ENCODE data around the gene SCG3. TPM values are rescaled to one million over a fixed set of nuclear protein-coding genes. Genes with fewer than 3 reads are reported as not detected.

SCG3 gene
- total and polyA plus RNA-seq, 2 of the 13 experiments (the other 11 are each of a cell fraction or from before 2014, with no cell fraction given): not detected

DNA sequence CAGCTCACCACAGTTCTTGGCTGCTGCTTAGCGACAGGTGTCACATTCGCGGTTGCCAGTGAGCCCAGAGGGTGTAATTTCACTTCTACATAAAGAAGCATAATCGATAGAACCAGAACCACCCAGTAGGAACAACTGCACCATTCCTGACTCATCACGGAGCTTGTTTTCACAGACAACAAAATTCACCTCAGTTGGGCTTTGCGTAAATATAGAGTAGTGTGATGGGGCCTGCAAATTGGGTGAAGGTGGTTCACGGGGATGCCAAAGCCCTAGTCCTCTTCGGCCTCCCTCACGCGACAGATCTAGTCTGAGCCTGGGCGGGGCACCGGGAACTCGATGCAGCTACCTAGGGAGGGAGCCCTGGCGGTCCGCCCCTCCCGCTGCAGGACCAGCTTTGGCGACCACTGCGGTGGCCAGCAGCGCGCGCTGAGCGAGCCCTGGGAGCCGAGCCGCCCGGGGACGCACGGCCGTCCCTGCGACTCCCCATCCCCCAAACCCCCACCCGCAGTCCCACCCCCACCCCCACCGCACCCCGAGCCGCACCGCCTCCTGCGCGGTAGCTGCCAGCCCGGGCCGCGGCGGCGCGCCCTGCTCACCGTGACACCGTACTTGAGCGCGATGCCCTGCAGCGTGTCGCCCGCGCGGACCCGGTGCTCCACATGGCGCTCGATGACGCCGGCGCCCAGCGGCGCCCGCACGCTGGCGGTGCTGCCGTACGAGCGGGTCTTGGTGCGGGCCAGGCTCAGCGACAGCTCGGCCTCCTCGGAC is 55.6 kb downstream of the SCG3 start:
- Histone ChIP-seq H3K27me3 (ENCODE audit: control insufficient read depth in 1 of 2, insufficient read depth in 2 of 2, low read length in 2 of 2) (peaks cover 0 to 42% of the 10 kb centered on the region in 2 experiments; a peak in 3 of 5 replicates), H3K79me2 (ENCODE audit: insufficient read depth, low read length) (no peaks in the 10 kb centered on the region), H2AFZ (ENCODE audit: low read length) (no peak overlapping the region), H3K27ac (ENCODE audit: extremely low read length, insufficient read depth, low read length) (no peak overlapping the region), H3K36me3 (replicated peaks in 1 of 2; ENCODE audit: control insufficient read depth in 1 of 2, insufficient read depth in 2 of 2, low read length in 2 of 2) (no peaks in the 10 kb centered on the region), H3K4me1 (ENCODE audit: insufficient read depth, low read length) (no peaks in the 10 kb centered on the region), H3K9me3 (ENCODE audit: low read length) (no peaks in the 10 kb centered on the region), H3K4me3 (replicated peaks in 1 of 3; ENCODE audit: insufficient read depth in 1 of 3, low read depth in 2 of 3, low read length in 3 of 3) (peak overlapping the region; percentile 34 to 70 (median 47); a peak in 5 of 6 replicates), H3K9ac (ENCODE audit: insufficient read depth, low read depth, low read length) (no peak overlapping the region), H3K4me2 (ENCODE audit: low read depth, low read length) (peak overlapping the region; percentile 82), H4K20me1 (ENCODE audit: insufficient read depth, low read length) (no peaks in the 10 kb centered on the region)
- ChIA-PET POLR2A (no interaction called here), CTCF (ENCODE audit: low intra/inter-chr PET ratio, low total read pairs) (no interaction called here)
- FAIRE-seq (no peak), DNase-seq (ENCODE audit: low spot score) (no peak), ATAC-seq (peak; percentile 74)
- BruUV-seq (replicated peaks): no TSS peak
- intact Hi-C loops (cut with micrococcal nuclease; ENCODE audit: unreplicated experiment): no loop called here
- 42% methylated on average over 7 of the region's 69 CpGs for WGBS (ENCODE audit: low lambda C conversion rate)
- in situ Hi-C loops (cut with HindIII; ENCODE audit: extremely low pct_ligation_motif_present, low pct_unique_long_range_greater_than_20kb): no loop called here
- TF ChIP-seq HNRNPUL1 (IDR thresholded peaks at IDR 0.05; ENCODE audit: low read depth, low read length): no peak
- no peak for TF ChIP-seq CENPT (CRISPR knock-in tag; IDR thresholded peaks at IDR 0.05; ENCODE audit: low read depth)
- no peak for TF ChIP-seq FIP1L1 (IDR thresholded peaks at IDR 0.05; ENCODE audit: borderline replicate concordance, insufficient read depth, low read depth, low read length)
- TF ChIP-seq, protein P1, sequence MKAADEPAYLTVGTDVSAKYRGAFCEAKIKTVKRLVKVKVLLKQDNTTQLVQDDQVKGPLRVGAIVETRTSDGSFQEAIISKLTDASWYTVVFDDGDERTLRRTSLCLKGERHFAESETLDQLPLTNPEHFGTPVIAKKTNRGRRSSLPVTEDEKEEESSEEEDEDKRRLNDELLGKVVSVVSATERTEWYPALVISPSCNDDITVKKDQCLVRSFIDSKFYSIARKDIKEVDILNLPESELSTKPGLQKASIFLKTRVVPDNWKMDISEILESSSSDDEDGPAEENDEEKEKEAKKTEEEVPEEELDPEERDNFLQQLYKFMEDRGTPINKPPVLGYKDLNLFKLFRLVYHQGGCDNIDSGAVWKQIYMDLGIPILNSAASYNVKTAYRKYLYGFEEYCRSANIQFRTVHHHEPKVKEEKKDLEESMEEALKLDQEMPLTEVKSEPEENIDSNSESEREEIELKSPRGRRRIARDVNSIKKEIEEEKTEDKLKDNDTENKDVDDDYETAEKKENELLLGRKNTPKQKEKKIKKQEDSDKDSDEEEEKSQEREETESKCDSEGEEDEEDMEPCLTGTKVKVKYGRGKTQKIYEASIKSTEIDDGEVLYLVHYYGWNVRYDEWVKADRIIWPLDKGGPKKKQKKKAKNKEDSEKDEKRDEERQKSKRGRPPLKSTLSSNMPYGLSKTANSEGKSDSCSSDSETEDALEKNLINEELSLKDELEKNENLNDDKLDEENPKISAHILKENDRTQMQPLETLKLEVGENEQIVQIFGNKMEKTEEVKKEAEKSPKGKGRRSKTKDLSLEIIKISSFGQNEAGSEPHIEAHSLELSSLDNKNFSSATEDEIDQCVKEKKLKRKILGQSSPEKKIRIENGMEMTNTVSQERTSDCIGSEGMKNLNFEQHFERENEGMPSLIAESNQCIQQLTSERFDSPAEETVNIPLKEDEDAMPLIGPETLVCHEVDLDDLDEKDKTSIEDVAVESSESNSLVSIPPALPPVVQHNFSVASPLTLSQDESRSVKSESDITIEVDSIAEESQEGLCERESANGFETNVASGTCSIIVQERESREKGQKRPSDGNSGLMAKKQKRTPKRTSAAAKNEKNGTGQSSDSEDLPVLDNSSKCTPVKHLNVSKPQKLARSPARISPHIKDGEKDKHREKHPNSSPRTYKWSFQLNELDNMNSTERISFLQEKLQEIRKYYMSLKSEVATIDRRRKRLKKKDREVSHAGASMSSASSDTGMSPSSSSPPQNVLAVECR (CRISPR knock-in tag; IDR thresholded peaks at IDR 0.05; ENCODE audit: borderline replicate concordance): no peak
- TF ChIP-seq, protein P2, sequence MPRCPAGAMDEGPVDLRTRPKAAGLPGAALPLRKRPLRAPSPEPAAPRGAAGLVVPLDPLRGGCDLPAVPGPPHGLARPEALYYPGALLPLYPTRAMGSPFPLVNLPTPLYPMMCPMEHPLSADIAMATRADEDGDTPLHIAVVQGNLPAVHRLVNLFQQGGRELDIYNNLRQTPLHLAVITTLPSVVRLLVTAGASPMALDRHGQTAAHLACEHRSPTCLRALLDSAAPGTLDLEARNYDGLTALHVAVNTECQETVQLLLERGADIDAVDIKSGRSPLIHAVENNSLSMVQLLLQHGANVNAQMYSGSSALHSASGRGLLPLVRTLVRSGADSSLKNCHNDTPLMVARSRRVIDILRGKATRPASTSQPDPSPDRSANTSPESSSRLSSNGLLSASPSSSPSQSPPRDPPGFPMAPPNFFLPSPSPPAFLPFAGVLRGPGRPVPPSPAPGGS (CRISPR knock-in tag; IDR thresholded peaks at IDR 0.05): no peak
- no peak for TF ChIP-seq ZNF790 (CRISPR knock-in tag; IDR thresholded peaks at IDR 0.05; ENCODE audit: borderline replicate concordance)
- no peak for TF ChIP-seq PPARG (CRISPR knock-in tag; conservative IDR thresholded peaks at IDR 0.05)
- no peak for TF ChIP-seq ZFP1 (CRISPR knock-in tag; IDR thresholded peaks at IDR 0.05)
- no peak for TF ChIP-seq ZNF3 (CRISPR knock-in tag; IDR thresholded peaks at IDR 0.05)
- TF ChIP-seq AKAP8 (CRISPR knock-in tag; IDR thresholded peaks at IDR 0.05): 0 out of 2 replicates have a peak, but pooled peaks have one; percentile 35
- TF ChIP-seq, protein P3, sequence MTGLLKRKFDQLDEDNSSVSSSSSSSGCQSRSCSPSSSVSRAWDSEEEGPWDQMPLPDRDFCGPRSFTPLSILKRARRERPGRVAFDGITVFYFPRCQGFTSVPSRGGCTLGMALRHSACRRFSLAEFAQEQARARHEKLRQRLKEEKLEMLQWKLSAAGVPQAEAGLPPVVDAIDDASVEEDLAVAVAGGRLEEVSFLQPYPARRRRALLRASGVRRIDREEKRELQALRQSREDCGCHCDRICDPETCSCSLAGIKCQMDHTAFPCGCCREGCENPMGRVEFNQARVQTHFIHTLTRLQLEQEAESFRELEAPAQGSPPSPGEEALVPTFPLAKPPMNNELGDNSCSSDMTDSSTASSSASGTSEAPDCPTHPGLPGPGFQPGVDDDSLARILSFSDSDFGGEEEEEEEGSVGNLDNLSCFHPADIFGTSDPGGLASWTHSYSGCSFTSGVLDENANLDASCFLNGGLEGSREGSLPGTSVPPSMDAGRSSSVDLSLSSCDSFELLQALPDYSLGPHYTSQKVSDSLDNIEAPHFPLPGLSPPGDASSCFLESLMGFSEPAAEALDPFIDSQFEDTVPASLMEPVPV (CRISPR knock-in tag; IDR thresholded peaks at IDR 0.05): no peak
- no peak for TF ChIP-seq ZBTB1 (CRISPR knock-in tag; IDR thresholded peaks at IDR 0.05; ENCODE audit: borderline replicate concordance)
- TF ChIP-seq ZFX (CRISPR knock-in tag; IDR thresholded peaks at IDR 0.05; ENCODE audit: low read depth): 0 out of 2 replicates have a peak, but pooled peaks have one; percentile 7
- peak; percentile 49; the same call in 1 of the 2 replicates for TF ChIP-seq HES4 (CRISPR knock-in tag; IDR thresholded peaks at IDR 0.05; ENCODE audit: borderline replicate concordance)
- TF ChIP-seq FOXA1 (IDR thresholded peaks at IDR 0.05): no peak
- TF ChIP-seq FOXA1 (CRISPR knock-in tag; IDR thresholded peaks at IDR 0.05): no peak
- TF ChIP-seq NR2C2 (CRISPR knock-in tag; IDR thresholded peaks at IDR 0.05; ENCODE audit: borderline replicate concordance): no peak
